Common myeloid progenitor, CD34-positive (primary cell): ENCODE measurements around the gene ZBTB9.
A peak's percentile ranks its signal among the peaks of the same experiment; 100 is the strongest.

Source experiments
- CTCF ChIA-PET: fragments of 350-600 bp; sonication (Branson Sonifier 250); formaldehyde crosslinking; loops from one replicate; lab custom pipeline; 2021; ENCODE audit warnings: antibody characterized with exemption; lab: Charles Lee
- POLR2A ChIA-PET: fragments of 350-600 bp; sonication (Branson Sonifier 250); formaldehyde crosslinking; loops from one replicate; lab custom pipeline; 2021; ENCODE audit warnings: antibody characterized with exemption; lab: Charles Lee
- DNase-seq, 3 donors: peaks; one replicate each; pipeline versions ENCODE4 v3.0.0 to v3.0.0-alpha.2; 2013
- H3K27ac ChIP-seq, 2 experiments: 1 replicate in 1 of 2; 2 replicates in 1 of 2; pipeline ENCODE4 v1.7.0; 2013; ENCODE audit warnings: inconsistent platforms in 2 of 2, low read length in 2 of 2, mild to moderate bottlenecking in 2 of 2, low read depth in 1 of 2, moderate library complexity in 1 of 2; ENCODE audit not compliant: severe bottlenecking in 2 of 2, insufficient read depth in 1 of 2, poor library complexity in 1 of 2
- H3K27me3 ChIP-seq, 5 experiments: replicated peaks in 2 of 5; 1 replicate in 3 of 5; 2 replicates in 2 of 5; pipeline versions ENCODE4 v1.6.1 to v1.7.0; 2013; ENCODE audit warnings: low read length in 4 of 5, mild to moderate bottlenecking in 2 of 5, moderate library complexity in 2 of 5, inconsistent platforms in 1 of 5; ENCODE audit not compliant: insufficient read depth in 5 of 5, control insufficient read depth in 4 of 5
- H3K36me3 ChIP-seq, 4 experiments: 1 replicate in 2 of 4; 2 replicates in 2 of 4; pipeline versions ENCODE4 v1.6.1 to v1.7.0; 2013; ENCODE audit warnings: low read length in 3 of 4, control low read depth in 1 of 4, mild to moderate bottlenecking in 1 of 4; ENCODE audit not compliant: control insufficient read depth in 4 of 4, insufficient read depth in 4 of 4
- H3K4me1 ChIP-seq, 4 experiments: 1 replicate in 3 of 4; 2 replicates in 1 of 4; pipeline versions ENCODE4 v1.6.1 to v1.7.1; 2013; ENCODE audit warnings: low read length in 3 of 4, mild to moderate bottlenecking in 3 of 4, control low read depth in 1 of 4, inconsistent platforms in 1 of 4, moderate library complexity in 1 of 4; ENCODE audit not compliant: control insufficient read depth in 4 of 4, insufficient read depth in 4 of 4; ENCODE audit errors: control extremely low read depth in 1 of 4
- H3K4me3 ChIP-seq, 7 experiments: 1 replicate in 4 of 7; 2 replicates in 3 of 7; pipeline versions ENCODE4 v1.5.1 to v1.7.0; 2013; ENCODE audit warnings: mild to moderate bottlenecking in 7 of 7, low read length in 6 of 7, moderate library complexity in 6 of 7, inconsistent platforms in 2 of 7, low read depth in 2 of 7, control low read depth in 1 of 7; ENCODE audit not compliant: insufficient read depth in 4 of 7, control insufficient read depth in 1 of 7; ENCODE audit errors: extremely low read depth in 1 of 7
- H3K9me3 ChIP-seq, 5 experiments: 1 replicate in 4 of 5; 2 replicates in 1 of 5; pipeline versions ENCODE4 v1.6.1 to v1.7.1; 2013; ENCODE audit warnings: low read length in 4 of 5, mild to moderate bottlenecking in 2 of 5, inconsistent platforms in 1 of 5, low read depth in 1 of 5, moderate library complexity in 1 of 5; ENCODE audit not compliant: control insufficient read depth in 4 of 5, insufficient read depth in 2 of 5; ENCODE audit errors: control extremely low read depth in 1 of 5
- WGBS: methylation state at CpG from one replicate; pipeline ENCODE4 v1.1.5; 2013; ENCODE audit not compliant: insufficient coverage; 5-methylcytosine and 5-hydroxymethylcytosine counted together

ZBTB9 gene

GRCh38 chr6:33419580-33420490, 34.5 kb upstream of the ZBTB9 start, which contains the start of gene SYNGAP1:
SYNGAP1 (plus strand) TSS chr6:33420065; CDS start chr6:33420265, 200 bp downstream.
- peak in 1 of 3 donors; percentile 32 for DNase-seq
- Histone ChIP-seq H3K27me3 (no peaks in the 10 kb centered on the region), H3K4me3 (peak within 1 kb of the TSS in 6 of 7 experiments; percentile 3 to 75 (median 64)), H3K9me3 (no peaks in the 10 kb centered on the region), H3K36me3 (peaks cover 2 to 19% (median 11%) of the 10 kb centered on the region in 4 experiments), H3K27ac (peak within 1 kb of the TSS; percentile 70 to 92), H3K4me1 (peaks cover 14 to 54% (median 43%) of the 10 kb centered on the region in 4 experiments)
- POLR2A ChIA-PET: no interaction called here
- CTCF ChIA-PET: interaction anchor here (2.1 kb wide), 1 partner anchor 11 kb away, joined by 8 read pairs; no protein-coding TSS in a partner anchor
- 2% methylated on average over 10 of the region's 22 CpGs for WGBS

DNA sequence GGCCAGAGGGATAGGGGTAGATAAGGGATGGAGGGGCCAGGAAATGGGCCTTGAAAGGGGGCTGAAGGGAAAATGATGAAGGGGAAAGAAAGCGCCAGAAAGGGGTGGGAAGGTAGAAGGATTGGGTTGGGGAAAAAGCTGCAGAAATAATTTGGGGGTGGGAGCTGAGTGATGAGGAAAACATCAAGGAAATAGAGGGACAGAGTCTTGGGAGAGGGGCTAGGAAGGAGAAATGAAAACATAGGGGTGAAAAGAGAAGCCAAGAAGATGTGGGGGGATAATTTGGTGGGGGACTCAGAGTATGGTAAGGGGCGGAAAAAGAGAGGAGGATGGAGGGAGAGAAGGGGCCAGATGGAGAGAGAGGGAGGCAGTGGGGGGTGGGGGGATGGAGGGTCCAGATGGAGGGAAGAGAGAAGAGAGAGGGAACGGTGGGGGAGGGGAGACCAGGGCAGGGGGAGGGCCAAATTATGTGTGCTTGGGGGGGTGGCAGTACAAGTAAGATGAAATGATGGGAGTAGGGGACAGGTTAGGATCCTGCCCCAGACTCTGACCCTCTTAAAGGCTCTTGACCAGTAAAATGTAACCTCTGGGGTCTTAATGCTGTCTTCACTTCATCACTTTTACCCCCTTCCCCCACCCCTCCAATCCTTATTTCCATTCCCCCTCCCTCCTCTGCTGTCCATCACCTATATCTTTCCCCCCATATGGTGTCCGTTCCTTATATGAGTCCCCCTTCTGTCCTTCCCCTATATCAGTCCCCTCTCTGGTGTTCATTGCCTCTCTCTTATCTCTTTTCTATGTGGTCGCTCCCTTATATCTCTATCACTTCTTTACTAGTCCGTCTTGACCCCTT, 33.7 kb upstream of the ZBTB9 start:
- H3K36me3 ChIP-seq: peaks cover under 1 to 10% (median 5%) of the 10 kb centered on the region in 4 experiments
- no peaks in the 10 kb centered on the region for H3K9me3 ChIP-seq
- DNase-seq: peak in 1 of 3 donors; percentile 41
- H3K27me3 ChIP-seq: no peaks in the 10 kb centered on the region
- ChIA-PET POLR2A (no interaction called here), CTCF (no interaction called here)
- 70% methylated on average over 5 of the region's 6 CpGs for WGBS
- H3K4me1 ChIP-seq: peaks cover 14 to 57% (median 49%) of the 10 kb centered on the region in 4 experiments
- peak overlapping the region in 2 of 7 experiments; percentile 26 to 73 for H3K4me3 ChIP-seq
- H3K27ac ChIP-seq: no peak overlapping the region

DNA sequence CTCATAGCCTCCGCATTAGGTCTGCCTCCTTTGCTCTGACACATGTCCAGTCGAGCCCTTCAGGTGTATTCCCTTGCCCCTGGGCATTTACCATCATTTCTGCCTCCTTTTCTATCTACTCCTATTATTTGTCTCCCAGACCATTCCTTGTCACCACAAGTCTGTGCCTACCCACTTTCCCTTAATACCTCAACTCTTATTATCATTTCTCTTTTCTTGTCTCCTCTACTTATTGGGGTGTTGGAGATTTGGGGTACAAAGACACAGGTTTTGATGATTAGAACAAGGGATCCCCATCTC, 33.1 kb upstream of the ZBTB9 start:
- ChIA-PET CTCF (no interaction called here), POLR2A (no interaction called here)
- no peak for DNase-seq
- H3K27me3 ChIP-seq: no peaks in the 10 kb centered on the region
- no peaks in the 10 kb centered on the region for H3K9me3 ChIP-seq
- peaks cover 14 to 55% (median 49%) of the 10 kb centered on the region in 4 experiments for H3K4me1 ChIP-seq
- H3K4me3 ChIP-seq: no peak overlapping the region
- no peak overlapping the region for H3K27ac ChIP-seq
- H3K36me3 ChIP-seq: peaks cover 0 to 5% (median 1%) of the 10 kb centered on the region in 4 experiments
- 100% methylated on average over 2 of the region's 2 CpGs for WGBS

DNA sequence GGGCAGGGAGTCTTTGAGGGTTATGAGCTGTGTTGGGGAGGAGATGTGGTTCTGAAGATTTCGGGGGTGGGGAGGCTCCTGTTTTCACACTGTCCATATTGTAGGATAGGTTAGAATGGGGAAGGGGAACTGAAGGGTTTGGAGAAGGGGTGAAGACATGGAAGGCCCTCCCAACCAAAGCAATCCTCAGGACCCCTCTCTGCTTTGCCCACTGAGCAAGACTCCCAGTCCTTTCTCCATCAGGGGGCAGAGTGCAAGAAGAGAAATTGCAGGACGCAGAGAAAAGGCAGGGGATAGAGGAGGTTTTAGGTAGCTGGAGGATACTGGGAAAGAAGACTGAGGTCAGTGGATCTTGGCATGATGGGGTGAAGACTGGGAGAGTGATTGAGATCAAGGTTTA, 30.6 kb upstream of the ZBTB9 start:
- ChIA-PET CTCF (interaction anchor here (1.1 kb wide), 1 partner anchor 147 kb away, joined by 3 read pairs; the partner anchor contains the start of gene B3GALT4), POLR2A (no interaction called here)
- no peaks in the 10 kb centered on the region for H3K36me3 ChIP-seq
- H3K27ac ChIP-seq: peak overlapping the region in 1 of 2 experiments; percentile 12
- DNase-seq: no peak
- H3K4me3 ChIP-seq: no peak overlapping the region
- WGBS: 100% methylated on average over 1 of the region's 2 CpGs
- peaks cover 4 to 56% (median 47%) of the 10 kb centered on the region in 4 experiments for H3K4me1 ChIP-seq
- no peaks in the 10 kb centered on the region for H3K27me3 ChIP-seq
- H3K9me3 ChIP-seq: no peaks in the 10 kb centered on the region

DNA sequence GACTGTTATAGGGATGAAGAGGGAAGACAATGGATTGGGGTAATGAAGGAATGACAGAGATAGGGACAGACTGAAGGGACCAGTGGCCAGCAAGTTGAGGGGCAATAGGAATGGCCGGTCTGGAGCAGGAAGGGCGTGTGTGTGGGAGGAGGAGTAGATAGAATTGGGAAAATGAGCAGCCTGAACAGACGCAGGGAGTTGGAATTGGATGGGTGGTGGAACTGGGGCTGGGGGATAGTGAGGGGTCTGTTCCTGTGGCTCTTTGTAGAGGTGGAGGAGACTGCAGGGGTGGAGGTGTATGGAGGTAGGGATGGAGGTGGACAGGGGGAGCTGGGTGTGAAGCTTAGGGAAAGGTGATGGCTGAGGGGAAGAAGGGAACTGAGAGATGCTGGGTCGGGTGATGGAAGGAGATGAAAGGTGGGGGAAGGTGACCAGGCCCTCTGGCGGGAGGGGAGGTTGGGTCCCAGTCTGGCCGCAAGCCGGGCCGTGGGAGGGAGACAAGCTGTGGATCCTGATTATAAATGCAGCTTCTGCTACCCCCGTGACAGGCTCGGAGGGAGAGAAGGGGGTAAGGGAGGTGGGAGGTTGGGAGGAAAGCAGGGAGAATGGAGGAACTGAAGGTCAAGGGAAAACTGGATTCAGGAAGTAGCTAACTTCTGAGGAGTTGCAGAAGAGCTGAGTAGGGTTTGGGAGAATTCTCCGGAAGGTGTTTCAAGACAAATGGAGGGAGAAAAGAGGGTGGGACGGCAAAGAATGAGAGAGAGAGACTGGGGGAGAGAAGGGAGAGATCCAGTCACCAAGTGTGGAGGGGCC, 29.3 kb upstream of the ZBTB9 start:
- no peaks in the 10 kb centered on the region for H3K9me3 ChIP-seq
- peak overlapping the region; percentile 72 to 88 for H3K27ac ChIP-seq
- peak in 1 of 3 donors; percentile 29 for DNase-seq
- 24% methylated on average over 11 of the region's 12 CpGs for WGBS
- no peaks in the 10 kb centered on the region for H3K27me3 ChIP-seq
- H3K36me3 ChIP-seq: no peaks in the 10 kb centered on the region
- peak overlapping the region; percentile 39 to 83 (median 79) for H3K4me3 ChIP-seq
- CTCF ChIA-PET: interaction anchor here (0.6 to 2.0 kb wide), 11 partner anchors 8 to 148 kb away, joined by 3 to 9 read pairs (median 4); partner anchors contain the start of gene B3GALT4
- POLR2A ChIA-PET: interaction anchor here (0.8 to 1.2 kb wide), 3 partner anchors 14 to 153 kb away, joined by 3 read pairs; partner anchors contain the start of genes RPS18 and VPS52
- H3K4me1 ChIP-seq: peaks cover 6 to 58% (median 47%) of the 10 kb centered on the region in 4 experiments
